GM12892 (cell line): ENCODE results near the gene HCLS1.

Source experiments
- POLR2A ChIP-seq: IDR thresholded peaks from 2 replicates; pipeline ENCODE4 v1.6.1; 2011; ENCODE audit warnings: low read depth, low read length, control low read depth
- POLR2AphosphoS5 ChIP-seq: IDR thresholded peaks from 2 replicates; pipeline ENCODE4 v1.6.1; 2011; ENCODE audit warnings: low read depth, low read length, control low read depth

DNA sequence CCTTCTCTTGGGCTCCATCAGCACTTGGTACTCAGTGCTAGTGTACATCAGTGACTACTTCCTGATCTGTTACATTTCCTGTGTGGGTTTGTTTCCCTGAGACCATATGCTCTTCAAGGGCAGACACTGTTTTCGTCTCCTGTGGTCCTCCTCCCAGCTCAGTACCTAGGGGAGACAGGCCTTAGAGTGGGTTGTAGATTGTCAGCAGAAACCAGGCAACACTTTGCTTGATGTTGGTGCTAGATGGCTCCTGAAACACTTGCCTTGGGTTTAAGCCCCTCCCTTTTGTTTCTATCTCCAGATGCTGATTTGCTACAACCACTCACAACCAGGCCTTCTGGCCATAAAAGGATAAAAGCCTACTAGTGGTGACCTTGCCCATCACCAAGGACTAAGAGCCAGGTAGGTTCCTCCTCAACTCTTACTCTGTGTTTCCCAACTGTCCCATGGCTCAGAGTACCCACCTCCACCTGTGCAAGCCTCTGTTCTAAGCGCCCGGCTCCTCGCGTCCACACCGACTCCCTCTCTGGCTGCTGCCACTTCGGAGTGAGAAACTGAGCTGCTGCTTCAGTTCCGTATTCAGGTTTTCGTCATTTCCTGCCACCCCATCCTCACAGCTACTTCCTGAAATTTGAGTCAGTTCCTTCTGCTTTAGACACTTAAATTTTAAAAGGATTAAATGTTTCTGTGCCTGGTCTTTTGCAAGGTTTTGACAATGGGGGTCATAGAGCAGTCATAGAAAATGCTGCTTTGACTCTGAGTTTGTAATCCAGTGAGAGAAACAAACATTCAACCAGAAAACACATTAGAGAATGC lies at the start of gene HCLS1:
- peak; percentile 99 for TF ChIP-seq POLR2A
- peak; percentile 99 for TF ChIP-seq POLR2AphosphoS5
